Measurements from ENCODE around the gene PLPPR1.
"Not testable (repeated sequence)": the region's sequence is repeated elsewhere in the genome, so short reads cannot be mapped to it uniquely, and the experiment has no call there.

PLPPR1 gene

GRCh38 chr9:101299901-101300300 is 271.4 kb downstream of the PLPPR1 start:
- Mint-ChIP-seq H3K4me1 (ENCODE audit: low read depth) (no peaks in the 10 kb centered on the region), H3K36me3 (ENCODE audit: low read depth) (no peaks in the 10 kb centered on the region), H3K27me3 (ENCODE audit: low read depth) (no peaks in the 10 kb centered on the region), H3K4me3 (no peak overlapping the region), H3K27ac (no peak overlapping the region), H3K9me3 (no peaks in the 10 kb centered on the region)

- no peaks in the 10 kb centered on the region for H3K36me3 Mint-ChIP-seq (ENCODE audit: low read depth)
- no peaks in the 10 kb centered on the region for H3K9me3 Mint-ChIP-seq
- no peak overlapping the region for H3K27ac Mint-ChIP-seq
- no peaks in the 10 kb centered on the region for H3K27me3 Mint-ChIP-seq (ENCODE audit: low read depth)
- H3K4me3 Mint-ChIP-seq: no peak overlapping the region
- no peaks in the 10 kb centered on the region for H3K4me1 Mint-ChIP-seq (ENCODE audit: low read depth)
Measured at GRCh38 chr9:101307051-101307450, 278.5 kb downstream of the PLPPR1 start.

GRCh38 chr9:101307524-101308213 is 279.1 kb downstream of the PLPPR1 start:
- Mint-ChIP-seq H3K36me3 (ENCODE audit: low read depth) (no peaks in the 10 kb centered on the region), H3K4me3 (no peak overlapping the region), H3K27me3 (ENCODE audit: low read depth) (no peaks in the 10 kb centered on the region), H3K9me3 (no peaks in the 10 kb centered on the region), H3K27ac (no peak overlapping the region), H3K4me1 (ENCODE audit: low read depth) (no peaks in the 10 kb centered on the region)

GRCh38 chr9:101309139-101309538 is 280.6 kb downstream of the PLPPR1 start:
- Mint-ChIP-seq H3K4me1 (ENCODE audit: low read depth) (no peaks in the 10 kb centered on the region), H3K27ac (no peak overlapping the region), H3K9me3 (no peaks in the 10 kb centered on the region), H3K4me3 (no peak overlapping the region), H3K36me3 (ENCODE audit: low read depth) (no peaks in the 10 kb centered on the region), H3K27me3 (ENCODE audit: low read depth) (no peaks in the 10 kb centered on the region)

GRCh38 chr9:101311191-101311590 is 282.7 kb downstream of the PLPPR1 start:
- Mint-ChIP-seq H3K4me1 (ENCODE audit: low read depth) (no peaks in the 10 kb centered on the region), H3K27ac (no peak overlapping the region), H3K9me3 (no peaks in the 10 kb centered on the region)

DNA sequence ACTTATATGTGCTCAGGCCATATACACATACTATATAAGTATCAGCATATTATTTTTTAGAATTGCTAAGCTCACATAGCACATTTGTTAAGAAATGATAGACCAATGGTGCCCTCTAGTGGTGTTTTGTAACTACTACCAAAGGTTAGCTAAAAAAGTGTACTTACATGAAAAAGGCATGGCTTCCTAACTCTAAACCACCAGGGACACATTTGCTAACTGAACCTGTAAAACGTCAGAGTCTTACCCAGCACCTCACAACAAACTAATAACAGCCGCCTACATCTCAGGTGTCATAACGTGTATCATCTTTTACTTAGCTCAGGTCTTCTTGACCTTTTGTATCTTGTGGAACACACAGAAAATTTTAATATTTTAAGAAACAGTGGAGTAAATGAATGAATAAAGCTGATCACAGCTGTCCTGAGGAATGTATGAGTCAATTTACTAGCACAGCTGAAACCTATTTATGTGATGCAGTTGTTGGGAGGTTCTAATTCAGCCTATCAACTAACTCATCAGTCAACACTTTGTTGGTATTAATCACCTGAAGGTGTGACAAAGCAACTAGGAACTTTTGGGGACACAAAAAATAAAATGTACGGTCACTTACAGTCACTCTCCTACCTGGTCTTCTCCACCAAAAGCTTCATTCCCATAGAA is 283.4 kb downstream of the PLPPR1 start:
- Mint-ChIP-seq H3K36me3 (ENCODE audit: low read depth) (no peaks in the 10 kb centered on the region), H3K4me1 (ENCODE audit: low read depth) (no peaks in the 10 kb centered on the region), H3K9me3 (no peaks in the 10 kb centered on the region), H3K4me3 (no peak overlapping the region), H3K27me3 (ENCODE audit: low read depth) (no peaks in the 10 kb centered on the region), H3K27ac (no peak overlapping the region)

More at GRCh38 chr9:101311191-101311590, 282.7 kb downstream of the PLPPR1 start:
- Mint-ChIP-seq H3K27me3 (ENCODE audit: low read depth) (no peaks in the 10 kb centered on the region), H3K4me3 (no peak overlapping the region), H3K36me3 (ENCODE audit: low read depth) (no peaks in the 10 kb centered on the region)

DNA sequence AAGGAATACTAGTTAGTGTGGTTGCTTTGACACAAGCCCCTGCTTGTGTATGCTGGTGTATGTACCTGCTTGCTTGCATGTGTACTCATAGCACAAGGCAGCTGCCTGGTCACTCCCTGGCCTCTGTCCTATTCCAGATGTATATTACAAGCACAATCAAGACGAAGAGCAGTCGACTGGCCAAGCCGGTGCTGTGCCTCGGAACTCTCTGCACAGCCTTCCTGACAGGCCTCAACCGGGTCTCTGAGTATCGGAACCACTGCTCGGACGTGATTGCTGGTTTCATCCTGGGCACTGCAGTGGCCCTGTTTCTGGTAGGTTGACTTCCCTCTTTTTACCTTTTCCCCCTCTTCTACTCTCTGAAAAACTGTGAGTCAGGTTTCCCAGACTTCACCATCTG is 284.1 kb downstream of the PLPPR1 start:
- H3K27ac Mint-ChIP-seq: no peak overlapping the region
- no peak overlapping the region for H3K4me3 Mint-ChIP-seq
- H3K4me1 Mint-ChIP-seq (ENCODE audit: low read depth): no peaks in the 10 kb centered on the region
- no peaks in the 10 kb centered on the region for H3K36me3 Mint-ChIP-seq (ENCODE audit: low read depth)
- no peaks in the 10 kb centered on the region for H3K27me3 Mint-ChIP-seq (ENCODE audit: low read depth)
- no peaks in the 10 kb centered on the region for H3K9me3 Mint-ChIP-seq

DNA sequence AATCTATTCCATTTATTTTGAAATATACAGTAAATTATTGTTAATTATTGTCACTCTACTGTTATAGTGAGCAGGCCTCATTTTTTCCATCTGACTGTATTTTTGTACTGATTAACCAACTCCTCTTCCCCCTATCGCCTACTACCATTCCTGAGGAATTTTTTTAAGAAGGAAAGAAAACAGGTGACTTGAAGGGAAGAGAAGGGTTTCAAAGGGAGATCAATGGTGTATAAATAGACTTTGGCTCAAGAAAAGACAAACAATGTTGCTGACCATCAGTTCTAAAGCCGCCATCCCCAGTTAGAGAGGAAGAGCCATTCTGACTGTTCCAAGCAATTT is 286.6 kb downstream of the PLPPR1 start:
- no peak overlapping the region for H3K27ac Mint-ChIP-seq
- no peaks in the 10 kb centered on the region for H3K9me3 Mint-ChIP-seq
- H3K27me3 Mint-ChIP-seq (ENCODE audit: low read depth): no peaks in the 10 kb centered on the region
- no peak overlapping the region for H3K4me3 Mint-ChIP-seq
- no peaks in the 10 kb centered on the region for H3K4me1 Mint-ChIP-seq (ENCODE audit: low read depth)
- no peaks in the 10 kb centered on the region for H3K36me3 Mint-ChIP-seq (ENCODE audit: low read depth)

- Mint-ChIP-seq H3K27me3 (ENCODE audit: low read depth) (no peaks in the 10 kb centered on the region), H3K36me3 (ENCODE audit: low read depth) (no peaks in the 10 kb centered on the region), H3K9me3 (no peaks in the 10 kb centered on the region), H3K4me1 (ENCODE audit: low read depth) (no peaks in the 10 kb centered on the region), H3K27ac (no peak overlapping the region), H3K4me3 (no peak overlapping the region)
Measured at GRCh38 chr9:101317735-101318134, 289.2 kb downstream of the PLPPR1 start.

DNA sequence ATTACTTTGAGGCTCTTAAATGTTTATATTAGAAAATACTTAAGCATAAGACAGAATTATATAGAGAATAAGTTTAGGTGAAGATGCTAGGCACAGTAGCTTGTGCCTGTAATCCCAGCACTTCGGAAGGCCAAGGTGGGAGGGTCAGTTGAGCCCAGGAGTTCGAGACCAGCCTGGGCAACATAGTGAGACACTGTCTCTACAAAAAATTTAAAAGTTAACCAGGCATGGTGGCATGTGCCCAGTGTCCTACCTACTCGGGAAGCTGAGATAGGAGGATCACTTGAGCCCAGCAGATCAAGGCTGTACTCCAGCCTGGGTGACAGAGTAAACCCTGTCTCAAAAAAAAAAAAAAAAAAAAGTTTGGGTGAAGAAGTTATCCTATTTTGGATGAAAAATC is 294.6 kb downstream of the PLPPR1 start:
- H3K9me3 Mint-ChIP-seq: no peaks in the 10 kb centered on the region
- H3K4me1 Mint-ChIP-seq (ENCODE audit: low read depth): no peaks in the 10 kb centered on the region
- no peak overlapping the region for H3K27ac Mint-ChIP-seq
- no peak overlapping the region for H3K4me3 Mint-ChIP-seq
- H3K36me3 Mint-ChIP-seq (ENCODE audit: low read depth): no peaks in the 10 kb centered on the region
- H3K27me3 Mint-ChIP-seq (ENCODE audit: low read depth): peaks cover 4% of the 10 kb centered on the region

GRCh38 chr9:101324245-101324804 is 295.8 kb downstream of the PLPPR1 start:
- Mint-ChIP-seq H3K9me3 (no peaks in the 10 kb centered on the region), H3K36me3 (ENCODE audit: low read depth) (no peaks in the 10 kb centered on the region), H3K27ac (no peak overlapping the region), H3K4me1 (ENCODE audit: low read depth) (no peaks in the 10 kb centered on the region), H3K4me3 (no peak overlapping the region), H3K27me3 (ENCODE audit: low read depth) (peaks cover 4% of the 10 kb centered on the region)

DNA sequence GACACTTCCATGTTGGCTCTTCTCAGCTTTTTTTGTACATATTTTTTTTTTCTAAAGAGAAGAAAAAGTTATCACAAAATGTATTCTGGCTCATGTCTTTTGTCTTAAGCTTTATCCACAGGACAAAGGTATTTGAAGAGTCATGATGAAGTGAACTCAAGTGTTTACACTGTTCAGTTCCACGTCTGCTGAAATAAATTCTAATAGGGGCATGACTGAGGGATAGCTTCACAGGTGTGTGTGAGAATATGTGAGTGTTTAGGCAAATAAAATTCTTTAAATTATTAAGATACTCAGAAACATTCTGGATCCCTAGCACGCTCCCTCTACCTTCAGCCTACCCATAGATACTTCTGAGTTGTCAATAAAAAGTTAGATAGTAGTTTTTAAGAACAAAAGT is 296.5 kb downstream of the PLPPR1 start:
- Mint-ChIP-seq H3K27me3 (ENCODE audit: low read depth) (peaks cover 4% of the 10 kb centered on the region), H3K4me3 (no peak overlapping the region), H3K4me1 (ENCODE audit: low read depth) (no peaks in the 10 kb centered on the region), H3K27ac (no peak overlapping the region), H3K36me3 (ENCODE audit: low read depth) (no peaks in the 10 kb centered on the region), H3K9me3 (no peaks in the 10 kb centered on the region)

- H3K27me3 Mint-ChIP-seq (ENCODE audit: low read depth): peaks cover 4% of the 10 kb centered on the region
- no peak overlapping the region for H3K4me3 Mint-ChIP-seq
- no peaks in the 10 kb centered on the region for H3K4me1 Mint-ChIP-seq (ENCODE audit: low read depth)
- H3K36me3 Mint-ChIP-seq (ENCODE audit: low read depth): no peaks in the 10 kb centered on the region
- H3K9me3 Mint-ChIP-seq: no peaks in the 10 kb centered on the region
- H3K27ac Mint-ChIP-seq: no peak overlapping the region
Measured at GRCh38 chr9:101326035-101326434, 297.5 kb downstream of the PLPPR1 start.

DNA sequence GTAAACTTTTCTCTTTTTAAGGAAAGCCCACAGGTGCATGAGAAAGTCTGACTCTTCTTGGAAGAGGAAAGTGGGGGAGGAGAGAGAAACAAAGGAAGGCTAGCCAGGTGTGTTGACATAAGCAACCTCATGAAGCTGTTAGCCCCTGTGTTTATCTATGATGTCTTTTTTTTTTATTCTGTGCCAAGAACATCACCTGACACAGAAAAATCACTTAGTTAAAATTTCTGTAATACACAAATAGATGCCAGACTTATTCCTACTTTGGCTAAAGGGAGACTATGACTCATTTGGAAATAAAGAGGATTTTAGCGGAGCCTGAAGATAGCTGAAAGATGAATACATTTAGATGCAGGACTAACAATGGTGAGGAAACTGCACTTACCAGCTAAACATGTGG is 298.0 kb downstream of the PLPPR1 start:
- Mint-ChIP-seq H3K4me1 (ENCODE audit: low read depth) (no peaks in the 10 kb centered on the region), H3K4me3 (no peak overlapping the region), H3K27ac (no peak overlapping the region), H3K36me3 (ENCODE audit: low read depth) (no peaks in the 10 kb centered on the region), H3K27me3 (ENCODE audit: low read depth) (peaks cover 4% of the 10 kb centered on the region), H3K9me3 (no peaks in the 10 kb centered on the region)

DNA sequence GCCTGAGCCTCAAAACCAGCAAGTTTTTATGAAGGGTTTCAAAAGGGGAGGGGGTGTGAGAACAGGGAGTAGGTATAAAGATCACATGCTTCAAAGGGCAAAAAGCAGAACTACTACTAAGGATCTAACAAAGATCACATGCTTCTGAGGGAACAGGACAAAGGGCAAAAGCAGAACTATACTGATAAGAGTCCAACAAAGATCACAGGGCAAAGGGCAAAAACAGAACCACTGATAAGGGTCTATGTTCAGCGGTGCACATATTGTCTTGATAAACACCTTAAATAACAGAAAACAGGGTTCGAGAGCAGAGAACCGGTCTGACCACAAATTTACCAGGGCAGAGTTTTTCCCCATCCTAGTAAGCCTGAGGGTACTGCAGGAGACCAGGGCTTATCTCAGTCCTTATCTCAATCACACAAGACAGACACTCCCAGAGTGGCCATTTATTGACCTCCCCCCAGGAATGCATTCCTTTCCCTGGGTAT is 298.9 kb downstream of the PLPPR1 start:
- H3K27ac Mint-ChIP-seq; H3K4me3 Mint-ChIP-seq; H3K9me3 Mint-ChIP-seq; H3K27me3 Mint-ChIP-seq (ENCODE audit: low read depth); H3K36me3 Mint-ChIP-seq (ENCODE audit: low read depth); H3K4me1 Mint-ChIP-seq (ENCODE audit: low read depth): not testable (repeated sequence)
